Body of pancreas (tissue), 4 donors: ENCODE results near the gene TMEM202. TPM values are rescaled to one million over a fixed set of nuclear protein-coding genes. Genes with fewer than 3 reads are reported as not detected.
"Not testable (repeated sequence)": the region's sequence is repeated elsewhere in the genome, so short reads cannot be mapped to it uniquely, and the experiment has no call there.

Experiments
- ATAC-seq: fragments of 150-250 bp; one replicate; pipeline ENCODE4 v1.9.1; 2016
- DNase-seq, 4 donors: peaks; one replicate each; pipeline ENCODE4 v3.0.0-alpha.2; 2019
- H3K27ac ChIP-seq, 4 donors: fragments of 200-600 bp; sonication (generic); 1 replicate in 3 of 4; 2 replicates in 1 of 4; pipeline versions ENCODE4 v1.5.1 to v1.6.1; 2016 to 2019; ENCODE audit warnings: mild to moderate bottlenecking in 1 of 4, mixed read lengths in 1 of 4, moderate library complexity in 1 of 4
- H3K27me3 ChIP-seq, 2 donors: fragments of 200-600 bp; sonication (generic); one replicate each; pipeline ENCODE4 v1.6.0; 2016; ENCODE audit warnings: mild to moderate bottlenecking in 1 of 2
- H3K36me3 ChIP-seq, 2 donors: fragments of 200-600 bp; sonication (generic); replicated peaks in 1 of 2; 2 replicates each; pipeline ENCODE4 v1.5.1; 2016; ENCODE audit warnings: low read depth in 2 of 2; ENCODE audit not compliant: insufficient read depth in 1 of 2
- H3K4me1 ChIP-seq: fragments of 200-600 bp; sonication (generic); one replicate; pipeline ENCODE4 v1.6.0; 2016
- H3K4me3 ChIP-seq, 2 donors: fragments of 200-600 bp; sonication (generic); 1 replicate in 1 of 2; 2 replicates in 1 of 2; pipeline ENCODE4 v1.5.1; 2016 to 2019
- H3K9me3 ChIP-seq, 3 donors: fragments of 200-600 bp; sonication (generic); 1 replicate in 2 of 3; 2 replicates in 1 of 3; pipeline ENCODE4 v1.5.1; 2016
- POLR2A ChIP-seq, 3 donors: fragments of 450-650 bp; IDR thresholded peaks; one replicate each; pipeline ENCODE4 v1.6.1; 2016; ENCODE audit warnings: antibody characterized with exemption in 3 of 3, mild to moderate bottlenecking in 2 of 3
- WGBS, 2 donors: methylation state at CpG; one replicate each; pipeline ENCODE4 v1.1.5; 2017; 5-methylcytosine and 5-hydroxymethylcytosine counted together
- intact Hi-C: fragments of 100-400 bp; cut with DNase I; formaldehyde crosslinking; loops from one replicate; pipeline ENCODE4 v1.15.1; 2023
- total RNA-seq, 2 donors: library from RNA; depleted of rRNA; stranded (reverse); fragments of >200 nt; gene quantifications; one replicate each; pipeline ENCODE4 v1.1.0, GENCODE V29; 2016
- TF ChIP-seq, protein P1 (sequence below), 7 experiments: fragments of 450-650 bp in 4 of 7; fragments of 200-600 bp in 3 of 7; sonication (generic) in 3 of 7; IDR thresholded peaks; one replicate each; pipeline ENCODE4 v1.5.1; 2016 to 2019; ENCODE audit warnings: antibody characterized with exemption in 7 of 7

TMEM202 gene
- total RNA-seq, 2 donors from 2014 or later: not detected

DNA sequence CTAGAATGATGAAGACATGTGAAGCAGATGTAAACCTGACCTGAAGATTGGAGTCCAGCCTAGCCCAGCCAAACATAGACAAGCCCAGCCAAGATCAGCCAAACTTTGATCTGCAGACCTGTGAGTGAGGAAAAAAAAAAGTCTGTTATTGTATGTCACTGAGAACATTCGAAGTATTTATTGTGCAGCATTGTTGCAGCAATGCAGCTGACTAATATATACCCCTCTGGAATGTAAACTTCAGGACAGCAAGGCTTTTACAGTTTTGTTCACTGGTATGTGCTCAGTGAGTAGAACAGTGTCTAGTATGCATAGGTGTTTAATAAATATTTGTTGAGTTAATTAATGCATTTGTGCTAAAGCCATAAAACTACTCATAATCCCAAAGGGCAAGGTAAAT, 23.4 kb downstream of the TMEM202 start:
- no peaks in the 10 kb centered on the region for H3K4me1 ChIP-seq
- no peak overlapping the region for H3K4me3 ChIP-seq
- WGBS, 2 donors: 44 to 57% methylated on average over 1 of the region's 1 CpG
- TF ChIP-seq, protein P1, sequence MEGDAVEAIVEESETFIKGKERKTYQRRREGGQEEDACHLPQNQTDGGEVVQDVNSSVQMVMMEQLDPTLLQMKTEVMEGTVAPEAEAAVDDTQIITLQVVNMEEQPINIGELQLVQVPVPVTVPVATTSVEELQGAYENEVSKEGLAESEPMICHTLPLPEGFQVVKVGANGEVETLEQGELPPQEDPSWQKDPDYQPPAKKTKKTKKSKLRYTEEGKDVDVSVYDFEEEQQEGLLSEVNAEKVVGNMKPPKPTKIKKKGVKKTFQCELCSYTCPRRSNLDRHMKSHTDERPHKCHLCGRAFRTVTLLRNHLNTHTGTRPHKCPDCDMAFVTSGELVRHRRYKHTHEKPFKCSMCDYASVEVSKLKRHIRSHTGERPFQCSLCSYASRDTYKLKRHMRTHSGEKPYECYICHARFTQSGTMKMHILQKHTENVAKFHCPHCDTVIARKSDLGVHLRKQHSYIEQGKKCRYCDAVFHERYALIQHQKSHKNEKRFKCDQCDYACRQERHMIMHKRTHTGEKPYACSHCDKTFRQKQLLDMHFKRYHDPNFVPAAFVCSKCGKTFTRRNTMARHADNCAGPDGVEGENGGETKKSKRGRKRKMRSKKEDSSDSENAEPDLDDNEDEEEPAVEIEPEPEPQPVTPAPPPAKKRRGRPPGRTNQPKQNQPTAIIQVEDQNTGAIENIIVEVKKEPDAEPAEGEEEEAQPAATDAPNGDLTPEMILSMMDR (IDR thresholded peaks at IDR 0.05): no peak
- TF ChIP-seq POLR2A (IDR thresholded peaks at IDR 0.05): no peak
- H3K27ac ChIP-seq: no peak overlapping the region
- H3K27me3 ChIP-seq: no peaks in the 10 kb centered on the region
- no peak for DNase-seq
- no peaks in the 10 kb centered on the region for H3K9me3 ChIP-seq
- intact Hi-C loops: no loop called here
- no peaks in the 10 kb centered on the region for H3K36me3 ChIP-seq
- ATAC-seq: no peak

GRCh38 chr15:72423256-72423655, 25.2 kb downstream of the TMEM202 start:
- WGBS, 2 donors: 45 to 54% methylated on average over 2 of the region's 2 CpGs
- Histone ChIP-seq H3K4me1 (no peaks in the 10 kb centered on the region), H3K9me3 (no peaks in the 10 kb centered on the region), H3K36me3 (no peaks in the 10 kb centered on the region), H3K4me3 (no peak overlapping the region), H3K27me3 (no peaks in the 10 kb centered on the region), H3K27ac (no peak overlapping the region)
- TF ChIP-seq, protein P1 (IDR thresholded peaks at IDR 0.05): no peak
- TF ChIP-seq POLR2A (IDR thresholded peaks at IDR 0.05): no peak
- DNase-seq (no peak), ATAC-seq (no peak)
- intact Hi-C loops: no loop called here

DNA sequence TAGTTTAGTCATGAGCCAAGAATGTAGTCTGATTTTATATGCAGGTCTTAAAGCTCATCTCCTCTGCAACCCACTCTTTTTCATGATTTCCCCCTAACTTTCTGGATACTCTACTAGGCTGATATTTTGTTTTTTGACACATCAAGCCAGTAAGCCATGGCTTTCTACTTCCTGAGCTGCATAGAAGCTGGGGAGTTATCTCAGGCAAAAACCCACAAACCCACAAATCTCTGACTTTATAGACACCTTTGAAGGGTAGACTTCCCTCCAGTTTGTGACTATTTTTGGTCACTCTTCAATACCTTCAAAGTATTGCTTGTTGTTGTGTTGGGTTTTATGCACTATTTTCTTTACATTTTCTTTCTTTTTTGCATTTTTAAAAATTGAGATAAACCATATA, 28.6 kb downstream of the TMEM202 start:
- TF ChIP-seq POLR2A (IDR thresholded peaks at IDR 0.05): no peak
- TF ChIP-seq, protein P1 (IDR thresholded peaks at IDR 0.05): no peak

DNA sequence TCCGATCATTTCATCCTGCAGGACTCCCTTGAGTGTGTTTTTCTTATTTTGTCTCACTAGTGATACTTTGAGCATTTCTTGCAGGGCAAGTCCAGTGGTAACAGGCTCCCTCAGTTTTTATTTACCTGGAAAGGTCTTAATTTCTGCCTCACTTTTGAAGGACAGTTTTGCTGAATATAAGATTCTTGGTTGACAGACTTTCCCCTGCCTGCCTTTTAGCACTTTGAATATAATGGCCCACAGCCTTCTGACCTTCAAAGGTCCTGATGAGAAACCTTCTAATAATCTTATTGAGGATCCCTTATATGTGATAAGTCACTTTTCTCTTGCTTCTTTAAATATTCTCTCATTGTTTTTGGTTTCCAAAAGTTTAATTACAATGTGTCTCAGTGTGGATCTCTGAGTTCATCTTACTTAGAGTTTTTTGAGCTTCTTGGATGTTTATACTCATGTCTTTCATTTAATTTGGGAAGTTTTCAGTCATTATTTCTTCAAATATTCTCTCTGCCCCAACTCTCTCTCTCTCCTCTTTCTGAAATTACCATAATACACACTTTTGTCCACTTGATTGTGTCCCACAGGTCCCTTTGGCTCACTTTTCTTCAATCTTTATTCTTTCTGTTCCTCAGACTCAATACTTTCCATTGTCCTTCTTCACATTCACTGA, 39.7 kb downstream of the TMEM202 start:
- no peak for ATAC-seq
- Histone ChIP-seq H3K27ac (no peak overlapping the region), H3K27me3 (no peaks in the 10 kb centered on the region), H3K4me1 (no peaks in the 10 kb centered on the region), H3K9me3 (peaks cover 0 to 7% (median 0%) of the 10 kb centered on the region in 3 donors), H3K36me3 (no peaks in the 10 kb centered on the region), H3K4me3 (no peak overlapping the region)
- intact Hi-C loops: no loop called here
- 65 to 79% methylated on average over 1 of the region's 1 CpG for WGBS, 2 donors
- DNase-seq: no peak
- TF ChIP-seq, protein P1 (IDR thresholded peaks at IDR 0.05): no peak
- no peak for TF ChIP-seq POLR2A (IDR thresholded peaks at IDR 0.05)

More for the DNA sequence above, 28.6 kb downstream of the TMEM202 start:
- DNase-seq (no peak), ATAC-seq (no peak)
- intact Hi-C loops: no loop called here
- Histone ChIP-seq H3K27me3 (no peaks in the 10 kb centered on the region), H3K4me1 (no peaks in the 10 kb centered on the region), H3K9me3 (no peaks in the 10 kb centered on the region), H3K4me3 (no peak overlapping the region), H3K27ac (no peak overlapping the region), H3K36me3 (no peaks in the 10 kb centered on the region)

DNA sequence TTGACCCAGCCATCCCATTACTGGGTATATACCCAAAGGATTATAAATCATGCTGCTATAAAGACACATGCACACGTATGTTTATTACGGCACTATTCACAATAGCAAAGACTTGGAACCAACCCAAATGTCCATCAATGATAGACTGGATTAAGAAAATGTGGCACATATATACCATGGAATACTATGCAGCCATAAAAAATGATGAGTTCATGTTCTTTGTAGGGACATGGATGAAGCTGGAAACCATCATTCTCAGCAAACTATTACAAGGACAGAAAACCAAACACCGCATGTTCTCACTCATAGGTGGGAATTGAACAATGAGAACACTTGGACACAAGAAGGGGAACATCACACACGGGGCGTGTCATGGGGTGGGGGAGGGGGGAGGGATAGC, 44.7 kb downstream of the TMEM202 start:
- H3K27me3 ChIP-seq, ATAC-seq, H3K9me3 ChIP-seq, H3K4me3 ChIP-seq, H3K36me3 ChIP-seq, intact Hi-C loops, DNase-seq, H3K27ac ChIP-seq, H3K4me1 ChIP-seq: not testable (repeated sequence)
- 71 to 94% methylated on average over 4 of the region's 5 CpGs for WGBS, 2 donors
